Progenitor cell of endocrine pancreas (in vitro differentiated cells): ENCODE data around the gene PITHD1. TPM values are rescaled to one million over a fixed set of nuclear protein-coding genes. Genes with fewer than 3 reads are reported as not detected.
A peak's percentile ranks its signal among the peaks of the same experiment; 100 is the strongest.

Experiments
- DNase-seq: peaks from one replicate; pipeline ENCODE4 v3.0.0; 2021; ENCODE audit warnings: low spot score; ENCODE audit not compliant: unreplicated experiment
- H3K27ac Mint-ChIP-seq: 2 replicates; pipeline ENCODE4 v1.8.0; 2021; ENCODE audit warnings: mild to moderate bottlenecking, moderate library complexity, mixed read lengths
- H3K27me3 Mint-ChIP-seq: 2 replicates; pipeline ENCODE4 v1.8.0; 2021; ENCODE audit warnings: mixed read lengths
- H3K36me3 Mint-ChIP-seq: 2 replicates; pipeline ENCODE4 v1.8.0; 2022; ENCODE audit warnings: mixed read lengths; ENCODE audit not compliant: insufficient read depth
- H3K4me1 Mint-ChIP-seq: 2 replicates; pipeline ENCODE4 v1.8.0; 2021; ENCODE audit warnings: low read depth, mixed read lengths
- H3K4me3 Mint-ChIP-seq: 2 replicates; pipeline ENCODE4 v1.8.0; 2021; ENCODE audit warnings: low read depth, mild to moderate bottlenecking, moderate library complexity, mixed read lengths
- H3K9me3 Mint-ChIP-seq: 2 replicates; pipeline ENCODE4 v1.8.0; 2021; ENCODE audit warnings: low read depth, mixed read lengths
- CTCF ChIP-seq: fragments of 200-600 bp; sonication (generic); IDR thresholded peaks from one replicate; pipeline ENCODE4 v1.5.0; 2021; ENCODE audit warnings: antibody characterized with exemption, mild to moderate bottlenecking; ENCODE audit not compliant: unreplicated experiment
- total RNA-seq: library from RNA; stranded (reverse); gene quantifications from 2 replicates; pipeline ENCODE4 v1.2.1, GENCODE V29; 2021

PITHD1 gene
- total RNA-seq, 1 donor from 2014 or later: 53.8 TPM

- no peaks in the 10 kb centered on the region for H3K9me3 Mint-ChIP-seq
- peak overlapping the region; percentile 89 for H3K4me3 Mint-ChIP-seq
- no peak for DNase-seq
- no peak for TF ChIP-seq CTCF
- peaks cover 6% of the 10 kb centered on the region for H3K36me3 Mint-ChIP-seq
- H3K27ac Mint-ChIP-seq: no peak overlapping the region
- H3K4me1 Mint-ChIP-seq: peaks cover 13% of the 10 kb centered on the region
- H3K27me3 Mint-ChIP-seq: no peaks in the 10 kb centered on the region
Measured at GRCh38 chr1:23798662-23799142, 20.5 kb downstream of the PITHD1 start.

GRCh38 chr1:23799255-23799569 lies 21.0 kb downstream of the PITHD1 start:
- H3K27ac Mint-ChIP-seq: peak overlapping the region; percentile 99
- peak overlapping the region; percentile 89 for H3K4me3 Mint-ChIP-seq
- DNase-seq: no peak
- H3K27me3 Mint-ChIP-seq: no peaks in the 10 kb centered on the region
- no peaks in the 10 kb centered on the region for H3K9me3 Mint-ChIP-seq
- no peak for TF ChIP-seq CTCF
- H3K4me1 Mint-ChIP-seq: peaks cover 13% of the 10 kb centered on the region
- peaks cover 6% of the 10 kb centered on the region for H3K36me3 Mint-ChIP-seq

- no peak for TF ChIP-seq CTCF
- H3K9me3 Mint-ChIP-seq: no peaks in the 10 kb centered on the region
- no peaks in the 10 kb centered on the region for H3K27me3 Mint-ChIP-seq
- H3K27ac Mint-ChIP-seq: peak overlapping the region; percentile 99
- H3K4me3 Mint-ChIP-seq: peak overlapping the region; percentile 89
- DNase-seq: no peak
- peaks cover 4% of the 10 kb centered on the region for H3K36me3 Mint-ChIP-seq
- peaks cover 13% of the 10 kb centered on the region for H3K4me1 Mint-ChIP-seq
Measured at GRCh38 chr1:23799570-23800399, 21.6 kb downstream of the PITHD1 start.

- Mint-ChIP-seq H3K4me3 (peak within 1 kb of the TSS; percentile 89), H3K27ac (peak within 1 kb of the TSS; percentile 99), H3K4me1 (peaks cover 13% of the 10 kb centered on the region), H3K9me3 (no peaks in the 10 kb centered on the region), H3K27me3 (no peaks in the 10 kb centered on the region), H3K36me3 (peaks cover 9% of the 10 kb centered on the region)
- no peak for TF ChIP-seq CTCF
- DNase-seq: peak; percentile 84
Measured at GRCh38 chr1:23800400-23801337, 22.5 kb downstream of the PITHD1 start, which contains the start of gene GALE. Gene GALE, minus strand, starts transcription at chr1:23800754. Its CDS starts 1,747 bp downstream, at chr1:23799007.

- H3K9me3 Mint-ChIP-seq: no peaks in the 10 kb centered on the region
- peak; percentile 5 for TF ChIP-seq CTCF
- no peak for DNase-seq
- H3K27ac Mint-ChIP-seq: peak overlapping the region; percentile 95
- H3K4me3 Mint-ChIP-seq: peak overlapping the region; percentile 89
- H3K36me3 Mint-ChIP-seq: peaks cover 9% of the 10 kb centered on the region
- H3K27me3 Mint-ChIP-seq: no peaks in the 10 kb centered on the region
- H3K4me1 Mint-ChIP-seq: peaks cover 13% of the 10 kb centered on the region
Measured at GRCh38 chr1:23801338-23801748, 23.1 kb downstream of the PITHD1 start.
